Measurements from ENCODE around the gene C2orf76.

- TF ChIP-seq CTCF (IDR thresholded peaks at IDR 0.05; ENCODE audit: insufficient read depth, low read length) (no peak), GABPA (IDR thresholded peaks at IDR 0.05; ENCODE audit: low read depth) (no peak), POLR2AphosphoS5 (IDR thresholded peaks at IDR 0.05; ENCODE audit: low read depth) (no peak), SPI1 (IDR thresholded peaks at IDR 0.05; ENCODE audit: borderline replicate concordance, low read depth) (no peak)
Observed at GRCh38 chr2:119255760-119256581, 110.7 kb downstream of the C2orf76 start.
